Measurements from ENCODE around the gene PTPN7. TPM values are rescaled to one million over a fixed set of nuclear protein-coding genes. Genes with fewer than 3 reads are reported as not detected.
"Not testable (repeated sequence)": the region's sequence is repeated elsewhere in the genome, so short reads cannot be mapped to it uniquely, and the experiment has no call there.

PTPN7 gene
- total RNA-seq, 4 donors from 2014 or later, result 1.3 to 4.3 (median 2.1) TPM

DNA sequence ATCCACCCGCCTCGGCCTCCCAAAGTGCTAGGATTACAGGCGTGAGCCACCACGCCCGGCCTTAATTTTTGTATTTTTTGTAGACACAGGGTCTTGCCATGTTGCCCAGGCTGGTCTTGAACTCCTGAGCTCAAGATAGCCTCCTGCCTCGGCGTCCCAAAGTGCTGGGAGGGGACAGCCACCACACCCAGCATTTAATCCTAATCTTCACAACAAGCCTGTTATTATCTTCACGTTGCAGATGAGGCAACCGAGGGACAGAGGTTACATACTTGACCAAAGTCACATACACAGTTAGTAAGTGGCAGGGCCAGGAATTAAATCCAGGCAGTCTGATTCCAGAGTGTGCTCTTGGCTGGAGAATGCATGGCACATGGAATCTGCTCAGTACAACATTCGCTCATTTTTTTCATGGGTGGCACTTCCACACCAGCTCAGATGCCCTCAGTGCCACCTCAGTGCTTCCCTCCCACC, 42.5 kb downstream of the PTPN7 start:
- Histone ChIP-seq H3K27me3 (no peaks in the 10 kb centered on the region), H3K4me1 (peaks cover 12 to 25% of the 10 kb centered on the region in 2 donors), H3K27ac (peak overlapping the region in 1 of 3 donors; percentile 23), H3K9me3 (no peaks in the 10 kb centered on the region), H3K4me3 (replicated peaks in 1 of 3) (no peak overlapping the region), H3K36me3 (no peaks in the 10 kb centered on the region)
- peak; percentile 48 to 53 for DNase-seq
- WGBS, 2 donors, result 72 to 79% methylated on average over 10 of the region's 10 CpGs
- TF ChIP-seq POLR2A (IDR thresholded peaks at IDR 0.05), result no peak
- TF ChIP-seq, protein P1, sequence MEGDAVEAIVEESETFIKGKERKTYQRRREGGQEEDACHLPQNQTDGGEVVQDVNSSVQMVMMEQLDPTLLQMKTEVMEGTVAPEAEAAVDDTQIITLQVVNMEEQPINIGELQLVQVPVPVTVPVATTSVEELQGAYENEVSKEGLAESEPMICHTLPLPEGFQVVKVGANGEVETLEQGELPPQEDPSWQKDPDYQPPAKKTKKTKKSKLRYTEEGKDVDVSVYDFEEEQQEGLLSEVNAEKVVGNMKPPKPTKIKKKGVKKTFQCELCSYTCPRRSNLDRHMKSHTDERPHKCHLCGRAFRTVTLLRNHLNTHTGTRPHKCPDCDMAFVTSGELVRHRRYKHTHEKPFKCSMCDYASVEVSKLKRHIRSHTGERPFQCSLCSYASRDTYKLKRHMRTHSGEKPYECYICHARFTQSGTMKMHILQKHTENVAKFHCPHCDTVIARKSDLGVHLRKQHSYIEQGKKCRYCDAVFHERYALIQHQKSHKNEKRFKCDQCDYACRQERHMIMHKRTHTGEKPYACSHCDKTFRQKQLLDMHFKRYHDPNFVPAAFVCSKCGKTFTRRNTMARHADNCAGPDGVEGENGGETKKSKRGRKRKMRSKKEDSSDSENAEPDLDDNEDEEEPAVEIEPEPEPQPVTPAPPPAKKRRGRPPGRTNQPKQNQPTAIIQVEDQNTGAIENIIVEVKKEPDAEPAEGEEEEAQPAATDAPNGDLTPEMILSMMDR (IDR thresholded peaks at IDR 0.05), result no peak
- intact Hi-C loops (cut with DNase I), result loop anchor here (10.0 kb wide), 1 partner anchor 223 kb away; no protein-coding TSS in a partner anchor

DNA sequence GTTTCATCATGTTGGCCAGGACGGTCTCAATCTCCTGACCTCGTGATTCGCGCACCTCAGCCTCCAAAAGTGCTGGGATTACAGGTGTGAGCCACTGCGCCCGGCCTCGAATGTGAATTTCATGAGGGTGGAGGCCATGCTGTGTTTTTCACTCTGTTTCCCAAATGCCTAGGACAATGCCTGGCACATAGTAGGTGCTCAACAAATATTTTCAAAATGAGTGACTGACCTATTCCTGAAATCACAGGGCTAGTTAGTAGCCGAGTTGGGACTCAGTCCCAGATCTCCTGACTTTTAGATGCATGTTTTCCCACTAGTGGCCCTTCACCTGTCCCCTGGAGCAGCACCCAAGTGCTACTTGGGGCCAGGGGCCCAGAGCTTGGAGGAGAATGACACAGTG, 44.1 kb downstream of the PTPN7 start:
- no peaks in the 10 kb centered on the region for H3K9me3 ChIP-seq
- no peaks in the 10 kb centered on the region for H3K27me3 ChIP-seq
- DNase-seq, result no peak
- peaks cover 10 to 25% of the 10 kb centered on the region in 2 donors for H3K4me1 ChIP-seq
- H3K36me3 ChIP-seq, result no peaks in the 10 kb centered on the region
- 93 to 98% methylated on average over 8 of the region's 8 CpGs for WGBS, 2 donors
- TF ChIP-seq, protein P1 (IDR thresholded peaks at IDR 0.05), result no peak
- no peak for TF ChIP-seq POLR2A (IDR thresholded peaks at IDR 0.05)
- H3K4me3 ChIP-seq (replicated peaks in 1 of 3), result no peak overlapping the region
- intact Hi-C loops (cut with DNase I), result loop anchor here (10.0 kb wide), 1 partner anchor 221 kb away; no protein-coding TSS in a partner anchor
- no peak overlapping the region for H3K27ac ChIP-seq

DNA sequence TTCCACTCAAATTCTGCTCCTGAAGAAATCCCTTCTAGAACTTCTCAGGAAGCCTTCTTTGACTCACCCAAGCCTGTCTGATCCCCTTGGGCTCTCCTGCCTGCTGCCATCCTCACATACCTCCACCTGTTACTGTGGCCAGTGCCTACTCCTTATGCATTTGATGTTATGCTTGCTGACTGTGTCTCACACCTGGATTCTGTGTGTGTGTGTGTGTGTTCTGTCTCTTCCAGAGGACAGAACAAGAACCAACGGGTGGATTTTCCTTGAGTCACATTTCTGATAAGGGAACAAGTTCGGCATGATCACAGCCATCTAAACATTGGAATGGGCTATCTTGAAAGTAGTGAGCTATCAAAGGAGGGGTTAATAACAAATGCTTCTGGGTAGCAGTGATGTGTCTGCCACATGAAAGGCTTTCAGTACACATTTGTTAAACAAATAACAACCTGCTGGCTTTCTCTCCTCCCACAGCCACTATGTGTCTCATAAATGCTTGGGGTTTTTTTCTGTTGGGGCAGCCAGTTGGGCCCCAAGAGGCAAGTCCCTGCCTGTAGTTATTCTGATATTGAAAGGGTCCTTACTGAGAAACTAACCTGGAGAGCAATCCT, 46.6 kb downstream of the PTPN7 start:
- Histone ChIP-seq H3K27ac (peak overlapping the region in 2 of 3 donors; percentile 27 to 57), H3K27me3 (no peaks in the 10 kb centered on the region), H3K4me3 (replicated peaks in 1 of 3) (no peak overlapping the region), H3K9me3 (no peaks in the 10 kb centered on the region), H3K36me3 (no peaks in the 10 kb centered on the region), H3K4me1 (peaks cover 9 to 27% of the 10 kb centered on the region in 2 donors)
- 52 to 60% methylated on average over 2 of the region's 2 CpGs for WGBS, 2 donors
- TF ChIP-seq, protein P1 (IDR thresholded peaks at IDR 0.05), result no peak
- no peak for TF ChIP-seq POLR2A (IDR thresholded peaks at IDR 0.05)
- intact Hi-C loops (cut with DNase I), result loop anchor here (10.0 kb wide), 1 partner anchor 219 kb away; no protein-coding TSS in a partner anchor
- no peak for DNase-seq

DNA sequence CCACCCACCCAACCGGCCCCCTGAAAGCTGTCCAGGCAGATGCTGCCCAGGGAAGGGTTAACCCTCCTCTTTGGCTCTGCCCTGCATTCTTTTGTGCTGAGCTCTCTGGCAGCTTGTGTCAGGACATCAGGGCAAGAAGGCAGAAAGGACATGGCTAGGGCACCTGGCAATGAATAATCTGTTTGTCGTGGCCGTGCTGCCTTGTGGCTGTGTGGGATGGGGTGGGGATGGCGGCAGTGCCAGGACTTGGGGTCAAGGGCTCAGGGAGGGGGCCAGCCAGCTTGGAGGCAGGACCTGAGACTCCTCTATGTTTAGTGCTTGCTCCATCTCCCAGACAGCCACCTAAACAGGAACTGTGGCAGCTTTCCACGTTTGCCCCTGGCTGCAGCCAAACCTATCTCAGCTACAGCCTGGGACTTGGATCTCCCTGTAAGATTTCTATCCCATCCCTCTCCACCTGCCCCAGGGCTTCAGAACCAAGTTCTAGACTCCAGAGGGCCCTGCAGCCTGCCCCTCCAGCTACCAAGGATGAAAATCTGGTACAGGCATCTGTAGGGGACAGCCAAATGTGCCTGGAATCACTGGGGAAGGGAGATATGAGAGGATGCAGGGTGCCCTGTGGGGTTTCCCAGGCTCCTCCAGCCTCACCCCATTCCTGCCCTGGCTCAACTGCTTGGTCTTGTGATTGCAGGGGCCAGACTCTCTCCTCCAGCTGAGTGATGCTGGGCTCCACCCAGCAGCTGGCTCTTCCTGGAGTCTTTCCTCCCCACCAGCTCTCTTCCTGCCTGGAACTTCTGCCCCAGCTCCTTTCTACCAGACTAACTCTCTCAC, 47.3 kb downstream of the PTPN7 start:
- WGBS, 2 donors, result 10 to 30% methylated on average over 1 to 5 of the region's 5 CpGs
- DNase-seq, result peak; percentile 23 to 37
- H3K4me1 ChIP-seq, result peaks cover 9 to 27% of the 10 kb centered on the region in 2 donors
- H3K4me3 ChIP-seq (replicated peaks in 1 of 3), result no peak overlapping the region
- no peaks in the 10 kb centered on the region for H3K9me3 ChIP-seq
- H3K27ac ChIP-seq, result peak overlapping the region in 2 of 3 donors; percentile 27 to 57
- no peaks in the 10 kb centered on the region for H3K27me3 ChIP-seq
- TF ChIP-seq POLR2A (IDR thresholded peaks at IDR 0.05), result no peak
- TF ChIP-seq, protein P1 (IDR thresholded peaks at IDR 0.05), result no peak
- intact Hi-C loops (cut with DNase I), result loop anchor here (10.0 kb wide), 1 partner anchor 218 kb away; no protein-coding TSS in a partner anchor
- H3K36me3 ChIP-seq, result no peaks in the 10 kb centered on the region

DNA sequence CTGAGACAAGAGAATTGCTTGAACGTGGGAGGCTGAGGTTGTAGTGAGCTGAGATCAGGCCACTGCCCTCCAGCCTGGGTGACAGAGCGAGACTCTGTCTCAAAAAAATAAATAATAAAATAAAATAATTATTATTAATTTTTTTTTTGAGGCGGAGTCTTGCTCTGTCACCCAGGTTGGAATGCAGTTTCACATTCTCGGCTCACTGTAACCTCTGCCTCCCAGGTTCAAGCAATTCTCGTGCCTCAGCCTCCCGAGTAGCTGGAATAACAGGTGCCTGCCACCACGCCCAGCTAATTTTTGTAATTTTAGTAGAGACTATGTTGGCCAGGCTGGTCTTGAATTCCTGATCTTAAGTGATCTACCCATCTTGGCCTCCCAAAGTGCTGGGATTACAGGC, 48.8 kb downstream of the PTPN7 start:
- H3K9me3 ChIP-seq; H3K4me3 ChIP-seq (replicated peaks in 1 of 3); H3K27ac ChIP-seq; H3K27me3 ChIP-seq; DNase-seq; H3K36me3 ChIP-seq: not testable (repeated sequence)
- 94 to 95% methylated on average over 7 of the region's 7 CpGs for WGBS, 2 donors
- intact Hi-C loops (cut with DNase I), result loop anchor here (10.0 kb wide), 1 partner anchor 217 kb away; no protein-coding TSS in a partner anchor
- peaks cover 22 to 39% of the 10 kb centered on the region in 2 donors for H3K4me1 ChIP-seq
